HL-60 (cell line): ENCODE results near the gene SEL1L.

Experiments
- CTCF ChIP-seq: IDR thresholded peaks from one replicate; pipeline ENCODE4 v1.5.1; 2011; ENCODE audit warnings: low read length, control low read depth, inconsistent platforms; ENCODE audit not compliant: insufficient read depth
- GABPA ChIP-seq: IDR thresholded peaks from 2 replicates; pipeline ENCODE4 v1.6.1; 2012; ENCODE audit warnings: low read depth
- POLR2AphosphoS5 ChIP-seq: IDR thresholded peaks from 2 replicates; pipeline ENCODE4 v1.6.1; 2012; ENCODE audit warnings: low read depth
- SPI1 ChIP-seq: IDR thresholded peaks from 2 replicates; pipeline ENCODE4 v1.6.1; 2012; ENCODE audit warnings: low read depth, mild to moderate bottlenecking, borderline replicate concordance

GRCh38 chr14:81465507-81466228 lies 68.0 kb downstream of the SEL1L start:
- TF ChIP-seq GABPA (no peak), CTCF (no peak), POLR2AphosphoS5 (no peak), SPI1 (no peak)
